ENCODE data around the gene TMEM244.

TMEM244 gene

GRCh38 chr6:129860908-129861665, at the start of gene TMEM244:
Gene TMEM244 (minus strand): TSS chr6:129861315. CDS start chr6:129861188, 127 bp downstream.
- H3K36me3 ChIP-seq (ENCODE audit: control insufficient read depth, insufficient read depth, low read length): no peaks in the 10 kb centered on the region
- no peaks in the 10 kb centered on the region for H3K27me3 ChIP-seq (ENCODE audit: control insufficient read depth, insufficient read depth, low read length)
- no peak within 1 kb of the TSS for H3K9ac ChIP-seq (ENCODE audit: low read depth, low read length)
- H3K9me3 ChIP-seq (ENCODE audit: control insufficient read depth, insufficient read depth, low read length): no peaks in the 10 kb centered on the region
- no peaks in the 10 kb centered on the region for H3K4me1 ChIP-seq (ENCODE audit: control insufficient read depth, insufficient read depth, low read length)
- no peak within 1 kb of the TSS for H3K4me3 ChIP-seq (ENCODE audit: low read depth, low read length)

GRCh38 chr6:129908858-129909257, 47.7 kb upstream of the TMEM244 start:
- no peaks in the 10 kb centered on the region for H3K36me3 ChIP-seq (ENCODE audit: control insufficient read depth, insufficient read depth, low read length)
- H3K9ac ChIP-seq (ENCODE audit: low read depth, low read length): no peak overlapping the region
- H3K4me1 ChIP-seq (ENCODE audit: control insufficient read depth, insufficient read depth, low read length): no peaks in the 10 kb centered on the region
- H3K27me3 ChIP-seq (ENCODE audit: control insufficient read depth, insufficient read depth, low read length): no peaks in the 10 kb centered on the region
- no peaks in the 10 kb centered on the region for H3K9me3 ChIP-seq (ENCODE audit: control insufficient read depth, insufficient read depth, low read length)
- no peak overlapping the region for H3K4me3 ChIP-seq (ENCODE audit: low read depth, low read length)

GRCh38 chr6:129908356-129908755, 47.2 kb upstream of the TMEM244 start:
- Histone ChIP-seq H3K9ac (ENCODE audit: low read depth, low read length) (no peak overlapping the region), H3K4me1 (ENCODE audit: control insufficient read depth, insufficient read depth, low read length) (no peaks in the 10 kb centered on the region), H3K9me3 (ENCODE audit: control insufficient read depth, insufficient read depth, low read length) (no peaks in the 10 kb centered on the region), H3K36me3 (ENCODE audit: control insufficient read depth, insufficient read depth, low read length) (no peaks in the 10 kb centered on the region), H3K27me3 (ENCODE audit: control insufficient read depth, insufficient read depth, low read length) (no peaks in the 10 kb centered on the region), H3K4me3 (ENCODE audit: low read depth, low read length) (no peak overlapping the region)

GRCh38 chr6:129906515-129907077, 45.5 kb upstream of the TMEM244 start:
- no peaks in the 10 kb centered on the region for H3K27me3 ChIP-seq (ENCODE audit: control insufficient read depth, insufficient read depth, low read length)
- no peak overlapping the region for H3K9ac ChIP-seq (ENCODE audit: low read depth, low read length)
- H3K4me1 ChIP-seq (ENCODE audit: control insufficient read depth, insufficient read depth, low read length): no peaks in the 10 kb centered on the region
- H3K9me3 ChIP-seq (ENCODE audit: control insufficient read depth, insufficient read depth, low read length): no peaks in the 10 kb centered on the region
- H3K36me3 ChIP-seq (ENCODE audit: control insufficient read depth, insufficient read depth, low read length): no peaks in the 10 kb centered on the region
- no peak overlapping the region for H3K4me3 ChIP-seq (ENCODE audit: low read depth, low read length)

- no peaks in the 10 kb centered on the region for H3K4me1 ChIP-seq (ENCODE audit: control insufficient read depth, insufficient read depth, low read length)
- no peaks in the 10 kb centered on the region for H3K9me3 ChIP-seq (ENCODE audit: control insufficient read depth, insufficient read depth, low read length)
- H3K9ac ChIP-seq (ENCODE audit: low read depth, low read length): no peak overlapping the region
- no peaks in the 10 kb centered on the region for H3K36me3 ChIP-seq (ENCODE audit: control insufficient read depth, insufficient read depth, low read length)
- H3K4me3 ChIP-seq (ENCODE audit: low read depth, low read length): no peak overlapping the region
- no peaks in the 10 kb centered on the region for H3K27me3 ChIP-seq (ENCODE audit: control insufficient read depth, insufficient read depth, low read length)
Measured at GRCh38 chr6:129903082-129903481, 42.0 kb upstream of the TMEM244 start.

GRCh38 chr6:129902681-129903080, 41.6 kb upstream of the TMEM244 start:
- H3K9ac ChIP-seq (ENCODE audit: low read depth, low read length): no peak overlapping the region
- no peaks in the 10 kb centered on the region for H3K27me3 ChIP-seq (ENCODE audit: control insufficient read depth, insufficient read depth, low read length)
- no peaks in the 10 kb centered on the region for H3K36me3 ChIP-seq (ENCODE audit: control insufficient read depth, insufficient read depth, low read length)
- no peaks in the 10 kb centered on the region for H3K4me1 ChIP-seq (ENCODE audit: control insufficient read depth, insufficient read depth, low read length)
- H3K9me3 ChIP-seq (ENCODE audit: control insufficient read depth, insufficient read depth, low read length): no peaks in the 10 kb centered on the region
- H3K4me3 ChIP-seq (ENCODE audit: low read depth, low read length): no peak overlapping the region

GRCh38 chr6:129901910-129902309, 40.8 kb upstream of the TMEM244 start:
- H3K9ac ChIP-seq (ENCODE audit: low read depth, low read length): no peak overlapping the region
- H3K9me3 ChIP-seq (ENCODE audit: control insufficient read depth, insufficient read depth, low read length): no peaks in the 10 kb centered on the region
- no peaks in the 10 kb centered on the region for H3K36me3 ChIP-seq (ENCODE audit: control insufficient read depth, insufficient read depth, low read length)

GRCh38 chr6:129895692-129896091, 34.6 kb upstream of the TMEM244 start:
- Histone ChIP-seq H3K27me3 (ENCODE audit: control insufficient read depth, insufficient read depth, low read length) (no peaks in the 10 kb centered on the region), H3K4me1 (ENCODE audit: control insufficient read depth, insufficient read depth, low read length) (no peaks in the 10 kb centered on the region), H3K9ac (ENCODE audit: low read depth, low read length) (no peak overlapping the region), H3K4me3 (ENCODE audit: low read depth, low read length) (no peak overlapping the region), H3K36me3 (ENCODE audit: control insufficient read depth, insufficient read depth, low read length) (no peaks in the 10 kb centered on the region), H3K9me3 (ENCODE audit: control insufficient read depth, insufficient read depth, low read length) (no peaks in the 10 kb centered on the region)

More at GRCh38 chr6:129901910-129902309, 40.8 kb upstream of the TMEM244 start:
- no peaks in the 10 kb centered on the region for H3K4me1 ChIP-seq (ENCODE audit: control insufficient read depth, insufficient read depth, low read length)
- no peaks in the 10 kb centered on the region for H3K27me3 ChIP-seq (ENCODE audit: control insufficient read depth, insufficient read depth, low read length)
- H3K4me3 ChIP-seq (ENCODE audit: low read depth, low read length): no peak overlapping the region

- H3K9ac ChIP-seq (ENCODE audit: low read depth, low read length): no peak overlapping the region
- H3K4me3 ChIP-seq (ENCODE audit: low read depth, low read length): no peak overlapping the region
- H3K27me3 ChIP-seq (ENCODE audit: control insufficient read depth, insufficient read depth, low read length): no peaks in the 10 kb centered on the region
- H3K36me3 ChIP-seq (ENCODE audit: control insufficient read depth, insufficient read depth, low read length): no peaks in the 10 kb centered on the region
- H3K9me3 ChIP-seq (ENCODE audit: control insufficient read depth, insufficient read depth, low read length): no peaks in the 10 kb centered on the region
- H3K4me1 ChIP-seq (ENCODE audit: control insufficient read depth, insufficient read depth, low read length): no peaks in the 10 kb centered on the region
Measured at GRCh38 chr6:129894921-129895320, 33.8 kb upstream of the TMEM244 start.

- Histone ChIP-seq H3K4me1 (ENCODE audit: control insufficient read depth, insufficient read depth, low read length) (no peaks in the 10 kb centered on the region), H3K9ac (ENCODE audit: low read depth, low read length) (no peak overlapping the region), H3K36me3 (ENCODE audit: control insufficient read depth, insufficient read depth, low read length) (no peaks in the 10 kb centered on the region), H3K4me3 (ENCODE audit: low read depth, low read length) (no peak overlapping the region), H3K9me3 (ENCODE audit: control insufficient read depth, insufficient read depth, low read length) (no peaks in the 10 kb centered on the region), H3K27me3 (ENCODE audit: control insufficient read depth, insufficient read depth, low read length) (no peaks in the 10 kb centered on the region)
Measured at GRCh38 chr6:129893640-129894039, 32.5 kb upstream of the TMEM244 start.

- H3K9ac ChIP-seq (ENCODE audit: low read depth, low read length): no peak overlapping the region
- H3K36me3 ChIP-seq (ENCODE audit: control insufficient read depth, insufficient read depth, low read length): no peaks in the 10 kb centered on the region
- no peak overlapping the region for H3K4me3 ChIP-seq (ENCODE audit: low read depth, low read length)
- H3K4me1 ChIP-seq (ENCODE audit: control insufficient read depth, insufficient read depth, low read length): no peaks in the 10 kb centered on the region
- no peaks in the 10 kb centered on the region for H3K27me3 ChIP-seq (ENCODE audit: control insufficient read depth, insufficient read depth, low read length)
- H3K9me3 ChIP-seq (ENCODE audit: control insufficient read depth, insufficient read depth, low read length): no peaks in the 10 kb centered on the region
Measured at GRCh38 chr6:129890701-129891100, 29.6 kb upstream of the TMEM244 start.

- Histone ChIP-seq H3K4me1 (ENCODE audit: control insufficient read depth, insufficient read depth, low read length) (no peaks in the 10 kb centered on the region), H3K27me3 (ENCODE audit: control insufficient read depth, insufficient read depth, low read length) (no peaks in the 10 kb centered on the region), H3K9ac (ENCODE audit: low read depth, low read length) (no peak overlapping the region), H3K4me3 (ENCODE audit: low read depth, low read length) (no peak overlapping the region), H3K9me3 (ENCODE audit: control insufficient read depth, insufficient read depth, low read length) (no peaks in the 10 kb centered on the region), H3K36me3 (ENCODE audit: control insufficient read depth, insufficient read depth, low read length) (no peaks in the 10 kb centered on the region)
Measured at GRCh38 chr6:129890164-129890563, 29.0 kb upstream of the TMEM244 start.

Data from iPS-15b (cell line).